ENCODE data around the gene SPTBN2. TPM values are rescaled to one million over a fixed set of nuclear protein-coding genes. Genes with fewer than 3 reads are reported as not detected.

Gene SPTBN2
- polyA plus RNA-seq, 2 of the 4 experiments (the other 2 are of a cell fraction) = 4.4 to 9.9 TPM

GRCh38 chr11:66766681-66767080 is 37.7 kb upstream of the SPTBN2 start:
- TF ChIP-seq MAX (IDR thresholded peaks at IDR 0.05) (no peak), REST (IDR thresholded peaks at IDR 0.05) (no peak), CBX8 (IDR thresholded peaks at IDR 0.05) (no peak), MYC (IDR thresholded peaks at IDR 0.05; ENCODE audit: borderline replicate concordance, low read length) (no peak)
- H3K4me2 ChIP-seq = no peak overlapping the region
- DNase-seq (ENCODE audit: low read depth in 1 of 2, low spot score in 1 of 2) (no peak), ATAC-seq (no peak), FAIRE-seq (no peak)
- H3K27ac ChIP-seq = no peak overlapping the region; a peak in 1 of 6 replicates
- WGBS (ENCODE audit: missing lambda C conversion rate) = 67% methylated on average over 2 of the region's 2 CpGs
- no peaks in the 10 kb centered on the region for H3K9me3 ChIP-seq
- H3K4me3 ChIP-seq = no peak overlapping the region
- CTCF ChIA-PET = interaction anchor here (0.6 to 2.2 kb wide), 5 partner anchors 41 to 103 kb away, joined by 3 to 6 read pairs (median 3); partner anchors contain the start of gene RBM4B
- POLR2A ChIA-PET = no interaction called here
- H3K4me1 ChIP-seq = peaks cover 39% of the 10 kb centered on the region

- DNase-seq (ENCODE audit: low read depth in 1 of 2, low spot score in 1 of 2) (no peak), ATAC-seq (no peak), FAIRE-seq (no peak)
- TF ChIP-seq KDM5A (IDR thresholded peaks at IDR 0.05) (no peak), CTCF (IDR thresholded peaks at IDR 0.05) (no peak), ELK1 (IDR thresholded peaks at IDR 0.05; ENCODE audit: low read depth, low read length) (no peak), PBX3 (IDR thresholded peaks at IDR 0.05) (no peak), CEBPB (IDR thresholded peaks at IDR 0.05) (no peak), MAFK (IDR thresholded peaks at IDR 0.05; ENCODE audit: partially characterized antibody) (no peak), ZNF302 (CRISPR knock-in tag; IDR thresholded peaks at IDR 0.05) (no peak), PHF8 (IDR thresholded peaks at IDR 0.05; ENCODE audit: borderline replicate concordance, low read depth) (no peak), NFE2L2 (conservative IDR thresholded peaks at IDR 0.05; ENCODE audit: low read length) (no peak)
- H3K27ac ChIP-seq = no peak overlapping the region
- H3K4me2 ChIP-seq = no peak overlapping the region
- POLR2A ChIA-PET = no interaction called here
- H3K4me1 ChIP-seq = peaks cover 14% of the 10 kb centered on the region
- H3K4me3 ChIP-seq = no peak overlapping the region
- no peaks in the 10 kb centered on the region for H3K9me3 ChIP-seq
- 97% methylated on average over 27 of the region's 27 CpGs for WGBS (ENCODE audit: missing lambda C conversion rate)
- CTCF ChIA-PET = interaction anchor here (0.7 to 1.8 kb wide), 4 partner anchors 8 to 76 kb away, joined by 3 to 5 read pairs (median 3); no protein-coding TSS in a partner anchor
Observed at GRCh38 chr11:66762088-66762487, 33.1 kb upstream of the SPTBN2 start.

GRCh38 chr11:66752148-66752547 is 23.1 kb upstream of the SPTBN2 start:
- no peak for ATAC-seq
- Histone ChIP-seq H3K4me2 (no peak overlapping the region), H3K4me1 (peaks cover 15% of the 10 kb centered on the region; the same call in 2 of the 3 replicates), H3K9me3 (no peaks in the 10 kb centered on the region), H3K27ac (no peak overlapping the region), H3K4me3 (no peak overlapping the region)
- FAIRE-seq = no peak
- TF ChIP-seq GATA3 (IDR thresholded peaks at IDR 0.05; ENCODE audit: borderline replicate concordance) = no peak
- TF ChIP-seq MAFK (IDR thresholded peaks at IDR 0.05; ENCODE audit: partially characterized antibody) = peak; percentile 22
- CTCF ChIA-PET = interaction anchor here (0.5 to 1.1 kb wide), 4 partner anchors 13 to 59 kb away, joined by 3 read pairs; no protein-coding TSS in a partner anchor
- POLR2A ChIA-PET = no interaction called here
- DNase-seq (ENCODE audit: low read depth in 1 of 2, low spot score in 1 of 2) = no peak
- 93% methylated on average over 4 of the region's 4 CpGs for WGBS (ENCODE audit: missing lambda C conversion rate)
